ENCODE data around the gene TAF4. TPM values are rescaled to one million over a fixed set of nuclear protein-coding genes. Genes with fewer than 3 reads are reported as not detected.

Gene TAF4
- total RNA-seq, 1 donor from 2014 or later: 20.0 TPM

- H3K4me3 Mint-ChIP-seq (ENCODE audit: unreplicated experiment): no peak overlapping the region
- H3K36me3 Mint-ChIP-seq (ENCODE audit: unreplicated experiment): peaks cover 19% of the 10 kb centered on the region
- no peak overlapping the region for H3K27ac Mint-ChIP-seq (ENCODE audit: unreplicated experiment)
- DNase-seq: no peak
- H3K4me1 Mint-ChIP-seq (ENCODE audit: low read depth, unreplicated experiment): peaks cover 9% of the 10 kb centered on the region
- TF ChIP-seq, protein P1, sequence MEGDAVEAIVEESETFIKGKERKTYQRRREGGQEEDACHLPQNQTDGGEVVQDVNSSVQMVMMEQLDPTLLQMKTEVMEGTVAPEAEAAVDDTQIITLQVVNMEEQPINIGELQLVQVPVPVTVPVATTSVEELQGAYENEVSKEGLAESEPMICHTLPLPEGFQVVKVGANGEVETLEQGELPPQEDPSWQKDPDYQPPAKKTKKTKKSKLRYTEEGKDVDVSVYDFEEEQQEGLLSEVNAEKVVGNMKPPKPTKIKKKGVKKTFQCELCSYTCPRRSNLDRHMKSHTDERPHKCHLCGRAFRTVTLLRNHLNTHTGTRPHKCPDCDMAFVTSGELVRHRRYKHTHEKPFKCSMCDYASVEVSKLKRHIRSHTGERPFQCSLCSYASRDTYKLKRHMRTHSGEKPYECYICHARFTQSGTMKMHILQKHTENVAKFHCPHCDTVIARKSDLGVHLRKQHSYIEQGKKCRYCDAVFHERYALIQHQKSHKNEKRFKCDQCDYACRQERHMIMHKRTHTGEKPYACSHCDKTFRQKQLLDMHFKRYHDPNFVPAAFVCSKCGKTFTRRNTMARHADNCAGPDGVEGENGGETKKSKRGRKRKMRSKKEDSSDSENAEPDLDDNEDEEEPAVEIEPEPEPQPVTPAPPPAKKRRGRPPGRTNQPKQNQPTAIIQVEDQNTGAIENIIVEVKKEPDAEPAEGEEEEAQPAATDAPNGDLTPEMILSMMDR (IDR thresholded peaks at IDR 0.05; ENCODE audit: partially characterized antibody, unreplicated experiment): no peak
- peaks cover 4% of the 10 kb centered on the region for H3K27me3 Mint-ChIP-seq (ENCODE audit: unreplicated experiment)
- H3K9me3 Mint-ChIP-seq (ENCODE audit: unreplicated experiment): peaks cover 5% of the 10 kb centered on the region
These were observed 64.4 kb downstream of the TAF4 start for GRCh38 chr20:62001178-62001715.

- peak; percentile 66 for DNase-seq
- H3K4me3 Mint-ChIP-seq (ENCODE audit: unreplicated experiment): no peak overlapping the region
- peaks cover 5% of the 10 kb centered on the region for H3K9me3 Mint-ChIP-seq (ENCODE audit: unreplicated experiment)
- no peak overlapping the region for H3K27ac Mint-ChIP-seq (ENCODE audit: unreplicated experiment)
- H3K27me3 Mint-ChIP-seq (ENCODE audit: unreplicated experiment): peaks cover 4% of the 10 kb centered on the region
- peaks cover 9% of the 10 kb centered on the region for H3K4me1 Mint-ChIP-seq (ENCODE audit: low read depth, unreplicated experiment)
- TF ChIP-seq, protein P1 (IDR thresholded peaks at IDR 0.05; ENCODE audit: partially characterized antibody, unreplicated experiment): no peak
- peaks cover 27% of the 10 kb centered on the region for H3K36me3 Mint-ChIP-seq (ENCODE audit: unreplicated experiment)
These were observed 67.1 kb downstream of the TAF4 start for GRCh38 chr20:61998343-61999121.

GRCh38 chr20:61997891-61998290 is 67.8 kb downstream of the TAF4 start:
- peaks cover 29% of the 10 kb centered on the region for H3K36me3 Mint-ChIP-seq (ENCODE audit: unreplicated experiment)
- TF ChIP-seq, protein P1 (IDR thresholded peaks at IDR 0.05; ENCODE audit: partially characterized antibody, unreplicated experiment): no peak
- H3K4me3 Mint-ChIP-seq (ENCODE audit: unreplicated experiment): no peak overlapping the region

GRCh38 chr20:61997372-61997771 is 68.3 kb downstream of the TAF4 start:
- TF ChIP-seq, protein P1 (IDR thresholded peaks at IDR 0.05; ENCODE audit: partially characterized antibody, unreplicated experiment): no peak
- H3K36me3 Mint-ChIP-seq (ENCODE audit: unreplicated experiment): peaks cover 34% of the 10 kb centered on the region
- peaks cover 5% of the 10 kb centered on the region for H3K9me3 Mint-ChIP-seq (ENCODE audit: unreplicated experiment)
- no peak overlapping the region for H3K4me3 Mint-ChIP-seq (ENCODE audit: unreplicated experiment)
- no peak for DNase-seq
- H3K4me1 Mint-ChIP-seq (ENCODE audit: low read depth, unreplicated experiment): peaks cover 9% of the 10 kb centered on the region
- H3K27me3 Mint-ChIP-seq (ENCODE audit: unreplicated experiment): peaks cover 7% of the 10 kb centered on the region
- H3K27ac Mint-ChIP-seq (ENCODE audit: unreplicated experiment): no peak overlapping the region

More at GRCh38 chr20:61997891-61998290, 67.8 kb downstream of the TAF4 start:
- Mint-ChIP-seq H3K4me1 (ENCODE audit: low read depth, unreplicated experiment) (peaks cover 9% of the 10 kb centered on the region), H3K9me3 (ENCODE audit: unreplicated experiment) (peaks cover 5% of the 10 kb centered on the region), H3K27me3 (ENCODE audit: unreplicated experiment) (peaks cover 4% of the 10 kb centered on the region), H3K27ac (ENCODE audit: unreplicated experiment) (no peak overlapping the region)
- no peak for DNase-seq

GRCh38 chr20:61994546-61994945 is 71.1 kb downstream of the TAF4 start:
- Mint-ChIP-seq H3K4me1 (ENCODE audit: low read depth, unreplicated experiment) (peaks cover 9% of the 10 kb centered on the region), H3K36me3 (ENCODE audit: unreplicated experiment) (peaks cover 39% of the 10 kb centered on the region), H3K4me3 (ENCODE audit: unreplicated experiment) (no peak overlapping the region), H3K9me3 (ENCODE audit: unreplicated experiment) (no peaks in the 10 kb centered on the region), H3K27ac (ENCODE audit: unreplicated experiment) (no peak overlapping the region), H3K27me3 (ENCODE audit: unreplicated experiment) (peaks cover 3% of the 10 kb centered on the region)
- TF ChIP-seq, protein P1 (IDR thresholded peaks at IDR 0.05; ENCODE audit: partially characterized antibody, unreplicated experiment): no peak
- no peak for DNase-seq
